Muscle layer of duodenum (tissue), 2 donors: ENCODE results near the gene UPF2.
"Not testable (repeated sequence)": the region's sequence is repeated elsewhere in the genome, so short reads cannot be mapped to it uniquely, and the experiment has no call there.

ENCODE experiments used
- H3K27ac ChIP-seq: one replicate; pipeline ENCODE4 v1.7.0; 2013; ENCODE audit warnings: mild to moderate bottlenecking, low read length
- H3K27me3 ChIP-seq: one replicate; pipeline ENCODE4 v1.7.0; 2013; ENCODE audit warnings: low read depth, mild to moderate bottlenecking, control low read depth, low read length
- H3K36me3 ChIP-seq, 2 donors: one replicate each; pipeline ENCODE4 v1.7.0; 2013; ENCODE audit warnings: low read length in 2 of 2, control low read depth in 1 of 2, mild to moderate bottlenecking in 1 of 2; ENCODE audit not compliant: insufficient read depth in 2 of 2, control insufficient read depth in 1 of 2
- H3K4me1 ChIP-seq, 2 donors: one replicate each; pipeline ENCODE4 v1.7.0; 2013; ENCODE audit warnings: low read length in 2 of 2, mild to moderate bottlenecking in 2 of 2, control low read depth in 1 of 2, moderate library complexity in 1 of 2; ENCODE audit not compliant: insufficient read depth in 2 of 2, control insufficient read depth in 1 of 2
- H3K4me3 ChIP-seq, 2 donors: one replicate each; pipeline ENCODE4 v1.7.0; 2013; ENCODE audit warnings: low read length in 2 of 2, low read depth in 1 of 2, mild to moderate bottlenecking in 1 of 2
- H3K9me3 ChIP-seq, 2 donors: one replicate each; pipeline ENCODE4 v1.7.0; 2013; ENCODE audit warnings: low read length in 2 of 2, control low read depth in 1 of 2, mild to moderate bottlenecking in 1 of 2; ENCODE audit not compliant: control insufficient read depth in 1 of 2
- donor health status: healthy.

Gene UPF2

DNA sequence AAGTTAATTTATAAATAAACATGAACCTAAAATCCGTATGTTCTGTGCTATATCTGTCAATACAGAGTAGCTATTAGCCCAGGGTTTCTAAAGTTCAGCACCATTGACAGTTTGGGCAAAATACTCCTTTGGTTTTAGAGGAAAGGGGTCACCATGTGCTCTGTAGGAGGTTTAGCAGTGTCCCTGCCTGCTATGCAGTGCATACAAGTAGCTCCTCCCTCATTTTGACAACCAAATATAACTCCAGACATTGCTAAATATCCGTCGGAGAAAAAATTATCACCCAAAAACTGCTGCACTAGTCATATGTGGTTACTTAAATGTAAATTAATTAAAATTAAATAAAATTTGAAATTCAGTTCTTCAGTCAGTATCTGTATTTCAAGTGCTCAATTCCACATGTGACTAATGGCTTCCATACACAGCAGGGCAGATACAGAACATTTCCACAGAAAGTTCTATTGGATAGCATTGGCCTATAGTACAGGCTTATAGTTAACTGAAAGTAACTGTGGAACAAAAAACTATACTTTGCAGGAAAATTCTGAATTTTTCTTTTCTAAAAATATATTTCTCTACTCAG is 6.4 kb downstream of the UPF2 start:
- no peak overlapping the region for H3K4me3 ChIP-seq
- no peaks in the 10 kb centered on the region for H3K9me3 ChIP-seq
- H3K27ac ChIP-seq, result no peak overlapping the region
- peaks cover 13 to 25% of the 10 kb centered on the region in 2 donors for H3K36me3 ChIP-seq
- H3K27me3 ChIP-seq, result no peaks in the 10 kb centered on the region
- peaks cover 4 to 8% of the 10 kb centered on the region in 2 donors for H3K4me1 ChIP-seq

DNA sequence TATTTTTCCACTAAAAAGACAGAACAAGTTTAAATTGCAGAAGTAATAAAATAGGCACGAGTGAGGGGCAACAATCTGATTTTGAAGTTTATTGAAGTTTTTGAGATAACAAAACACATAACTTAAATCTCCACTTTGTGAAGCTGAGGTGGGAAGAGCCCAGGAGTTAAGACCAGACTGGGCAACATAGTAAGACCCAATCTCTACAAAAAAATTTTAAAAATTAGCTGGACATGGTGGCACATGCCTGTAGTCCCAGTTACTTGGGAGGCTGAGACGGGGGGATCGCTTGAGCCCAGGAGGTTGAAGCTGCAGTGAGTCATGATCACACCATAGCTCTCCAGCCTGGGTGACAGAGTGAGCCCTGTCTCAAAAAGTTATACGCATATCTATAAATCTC is 11.2 kb downstream of the UPF2 start:
- Histone ChIP-seq H3K27ac (no peak overlapping the region), H3K4me1 (no peaks in the 10 kb centered on the region), H3K27me3 (no peaks in the 10 kb centered on the region), H3K36me3 (peaks cover 24 to 39% of the 10 kb centered on the region in 2 donors), H3K9me3 (no peaks in the 10 kb centered on the region), H3K4me3 (no peak overlapping the region)

GRCh38 chr10:12027539-12027938 is 15.1 kb downstream of the UPF2 start:
- Histone ChIP-seq H3K36me3 (peaks cover 14 to 27% of the 10 kb centered on the region in 2 donors), H3K4me1 (peaks cover 0 to 3% of the 10 kb centered on the region in 2 donors), H3K9me3 (no peaks in the 10 kb centered on the region), H3K27me3 (no peaks in the 10 kb centered on the region), H3K27ac (no peak overlapping the region), H3K4me3 (no peak overlapping the region)

DNA sequence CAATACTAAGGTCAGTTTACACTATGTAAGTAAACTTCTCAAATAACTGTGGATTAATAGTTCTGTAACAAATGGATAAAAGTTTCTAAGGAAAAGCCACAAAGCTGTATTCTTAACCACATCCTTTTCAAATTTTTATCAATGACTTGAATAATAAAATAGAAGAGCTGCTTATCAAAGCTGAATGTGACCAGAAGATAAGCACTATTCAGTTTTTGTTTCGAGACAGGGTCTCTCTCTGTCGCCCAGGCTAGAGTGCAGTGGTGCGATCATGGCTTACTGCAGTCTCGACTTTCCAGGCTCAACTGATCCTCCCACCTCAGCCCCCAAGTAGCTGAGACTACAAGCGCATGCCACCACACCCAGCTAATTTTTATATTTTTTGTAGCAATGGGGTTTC is 17.0 kb downstream of the UPF2 start:
- peaks cover 0 to 3% of the 10 kb centered on the region in 2 donors for H3K4me1 ChIP-seq
- peaks cover 14 to 15% of the 10 kb centered on the region in 2 donors for H3K36me3 ChIP-seq
- H3K27me3 ChIP-seq, result no peaks in the 10 kb centered on the region
- no peaks in the 10 kb centered on the region for H3K9me3 ChIP-seq
- no peak overlapping the region for H3K4me3 ChIP-seq
- H3K27ac ChIP-seq, result no peak overlapping the region

DNA sequence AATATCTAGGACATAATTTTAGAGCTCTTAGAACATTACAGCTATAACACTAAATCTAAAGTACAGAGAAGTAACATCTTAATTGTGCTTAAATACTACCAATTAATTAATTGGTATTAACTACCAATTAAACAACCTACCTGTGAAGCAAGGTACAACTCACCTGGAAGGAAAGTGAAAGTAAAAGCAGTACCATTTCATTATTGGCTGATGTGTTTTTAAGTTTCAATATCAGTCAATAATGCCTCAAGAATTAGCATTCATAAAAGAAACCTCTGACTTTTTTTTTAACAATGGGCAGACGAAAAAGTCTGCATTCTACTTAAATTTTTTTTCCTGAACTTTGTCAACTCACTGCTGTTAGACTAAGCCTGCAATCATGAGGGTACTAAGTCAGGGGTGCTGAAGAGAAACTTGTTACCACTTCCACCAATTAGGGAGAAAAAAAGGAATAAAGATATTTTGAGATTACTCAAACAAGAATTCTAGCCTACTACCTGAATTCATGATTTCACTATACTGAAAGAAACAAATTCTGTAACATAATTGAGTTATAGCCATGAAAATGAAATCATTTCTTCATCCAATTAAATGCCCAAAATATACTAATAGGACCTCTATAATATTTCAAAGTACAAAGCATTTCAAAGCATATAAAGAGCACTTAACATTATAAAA is 19.9 kb downstream of the UPF2 start:
- Histone ChIP-seq H3K27ac (no peak overlapping the region), H3K4me1 (peaks cover 0 to 9% of the 10 kb centered on the region in 2 donors), H3K4me3 (no peak overlapping the region), H3K27me3 (no peaks in the 10 kb centered on the region), H3K9me3 (no peaks in the 10 kb centered on the region), H3K36me3 (peaks cover under 1 to 3% of the 10 kb centered on the region in 2 donors)

GRCh38 chr10:12020574-12020973 is 22.0 kb downstream of the UPF2 start:
- Histone ChIP-seq H3K4me3 (no peak overlapping the region), H3K4me1 (peaks cover 0 to 9% of the 10 kb centered on the region in 2 donors), H3K9me3 (no peaks in the 10 kb centered on the region), H3K27ac (no peak overlapping the region), H3K27me3 (no peaks in the 10 kb centered on the region), H3K36me3 (no peaks in the 10 kb centered on the region)

DNA sequence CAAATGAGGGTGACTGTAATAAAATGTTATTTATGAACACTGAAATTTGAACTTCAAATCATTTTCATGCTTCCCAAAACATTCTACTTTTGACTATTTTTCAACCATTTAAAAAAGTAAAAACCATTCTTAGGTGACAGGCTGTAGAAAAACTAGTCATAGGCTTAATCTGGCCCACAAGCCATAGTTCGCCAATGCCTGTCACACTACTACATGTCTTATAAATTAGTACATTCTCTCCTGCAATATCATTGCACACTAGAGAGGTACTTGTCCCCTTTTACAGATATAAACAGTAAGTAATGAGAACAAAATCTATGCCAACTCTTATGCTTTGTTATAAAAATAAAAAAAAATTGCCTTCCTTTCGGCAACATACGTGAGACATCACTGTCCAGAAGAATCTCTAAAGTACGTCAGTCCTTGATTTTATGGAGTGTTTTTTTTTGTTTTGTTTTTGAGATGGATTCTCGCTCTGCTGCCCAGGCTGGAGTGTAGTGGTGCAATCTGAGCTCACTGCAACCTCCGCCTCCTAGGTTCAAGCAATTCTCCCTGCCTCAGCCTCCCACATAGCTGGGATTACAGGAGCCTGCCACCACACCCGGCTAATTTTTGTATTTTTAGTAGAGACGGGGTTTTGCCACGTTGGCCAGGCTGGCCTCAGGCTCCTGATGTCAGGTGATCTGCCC is 23.2 kb downstream of the UPF2 start:
- H3K9me3 ChIP-seq, result no peaks in the 10 kb centered on the region
- peaks cover 0 to 9% of the 10 kb centered on the region in 2 donors for H3K4me1 ChIP-seq
- no peaks in the 10 kb centered on the region for H3K27me3 ChIP-seq
- no peak overlapping the region for H3K27ac ChIP-seq
- no peaks in the 10 kb centered on the region for H3K36me3 ChIP-seq
- no peak overlapping the region for H3K4me3 ChIP-seq

- peaks cover 0 to 9% of the 10 kb centered on the region in 2 donors for H3K4me1 ChIP-seq
- H3K36me3 ChIP-seq, result no peaks in the 10 kb centered on the region
- no peaks in the 10 kb centered on the region for H3K27me3 ChIP-seq
- H3K9me3 ChIP-seq, result no peaks in the 10 kb centered on the region
- no peak overlapping the region for H3K4me3 ChIP-seq
- H3K27ac ChIP-seq, result no peak overlapping the region
Measured at GRCh38 chr10:12018438-12019282, 23.9 kb downstream of the UPF2 start.

GRCh38 chr10:12013926-12014325 is 28.7 kb downstream of the UPF2 start:
- Histone ChIP-seq H3K36me3 (peaks cover 0 to 22% of the 10 kb centered on the region in 2 donors), H3K4me1 (peaks cover 0 to 2% of the 10 kb centered on the region in 2 donors), H3K4me3 (no peak overlapping the region), H3K9me3 (peaks cover 0 to 4% of the 10 kb centered on the region in 2 donors), H3K27me3 (no peaks in the 10 kb centered on the region), H3K27ac (no peak overlapping the region)

DNA sequence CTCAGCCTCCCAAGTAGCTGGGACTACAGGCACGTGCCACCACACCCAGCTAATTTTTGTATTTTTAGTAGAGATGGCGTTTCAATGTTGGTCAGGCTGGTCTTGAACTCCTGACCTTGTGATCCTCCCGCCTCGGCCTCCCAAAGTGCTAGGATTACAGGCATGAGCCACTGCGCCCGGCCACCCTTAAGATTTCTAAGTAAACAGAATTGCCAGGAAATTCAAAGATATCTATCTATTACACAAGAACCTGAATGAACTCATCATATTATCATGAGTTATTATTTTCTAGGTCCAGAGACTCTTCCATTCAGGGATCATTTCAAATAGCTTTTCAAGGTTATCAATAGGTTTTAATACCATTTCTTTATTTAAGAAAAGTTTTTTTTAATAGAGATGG is 29.2 kb downstream of the UPF2 start:
- H3K9me3 ChIP-seq, H3K4me3 ChIP-seq, H3K4me1 ChIP-seq, H3K27me3 ChIP-seq, H3K27ac ChIP-seq: not testable (repeated sequence)
- H3K36me3 ChIP-seq, result peaks cover 0 to 22% of the 10 kb centered on the region in 2 donors

GRCh38 chr10:12010353-12010752 is 32.3 kb downstream of the UPF2 start:
- H3K4me1 ChIP-seq, result no peaks in the 10 kb centered on the region
- H3K4me3 ChIP-seq, result no peak overlapping the region
- H3K9me3 ChIP-seq, result peaks cover 0 to 4% of the 10 kb centered on the region in 2 donors
- H3K27me3 ChIP-seq, result no peaks in the 10 kb centered on the region
- H3K27ac ChIP-seq, result no peak overlapping the region
- H3K36me3 ChIP-seq, result peaks cover 0 to 34% of the 10 kb centered on the region in 2 donors
